IMR-90 (cell line): ENCODE data around the gene ZFR. TPM values are rescaled to one million over a fixed set of nuclear protein-coding genes. Genes with fewer than 3 reads are reported as not detected.

Experiments
- ATAC-seq: fragments of 200-7000 bp; cut with Tn5 transposase; 2 replicates; pipeline ENCODE4 v1.9.1; 2020; ENCODE audit warnings: low read depth, mild to moderate bottlenecking, moderate library complexity
- BruUV-seq: library from RNA; stranded (reverse); fragments of 400-500 nt; replicated peaks from 2 replicates; lab custom pipeline; 2021; lab: Mats Ljungman, UMichigan
- CTCF ChIA-PET: fragments of 300-600 bp; formaldehyde crosslinking; extraction: SDS; loops from one replicate; lab custom pipeline; 2021; ENCODE audit warnings: antibody characterized with exemption; lab: Yijun Ruan, JAX
- POLR2A ChIA-PET: fragments of 300-600 bp; sonication (Branson Sonifier 250); formaldehyde crosslinking; loops from one replicate; lab custom pipeline; 2022; ENCODE audit warnings: antibody characterized with exemption; ENCODE audit not compliant: unreplicated experiment; lab: Charles Lee
- DNase-seq: peaks from one replicate; pipeline ENCODE4 v3.0.0; 2013
- H2AFZ ChIP-seq: replicated peaks from 2 replicates; pipeline ENCODE3; 2013; ENCODE audit warnings: low read length, mild to moderate bottlenecking; ENCODE audit not compliant: poor library complexity
- H2AK5ac ChIP-seq: 2 replicates; pipeline ENCODE4 v1.6.1; 2013; ENCODE audit warnings: low read depth, low read length, inconsistent platforms
- H2AK9ac ChIP-seq: replicated peaks from 2 replicates; pipeline ENCODE3; 2013; ENCODE audit warnings: mild to moderate bottlenecking, low read depth, low read length, moderate library complexity; ENCODE audit not compliant: poor library complexity
- H2BK120ac ChIP-seq: 2 replicates; pipeline ENCODE4 v1.6.1; 2013; ENCODE audit warnings: low read depth, low read length, inconsistent platforms
- H2BK15ac ChIP-seq: 3 replicates; pipeline ENCODE4 v1.6.1; 2013; ENCODE audit warnings: low read depth, low read length, inconsistent platforms
- H2BK20ac ChIP-seq: 2 replicates; pipeline ENCODE4 v1.6.1; 2013; ENCODE audit warnings: low read depth, mild to moderate bottlenecking, inconsistent platforms, low read length, moderate library complexity
- H2BK5ac ChIP-seq: 2 replicates; pipeline ENCODE4 v1.6.1; 2013; ENCODE audit warnings: mild to moderate bottlenecking, low read depth, low read length, inconsistent platforms; ENCODE audit not compliant: poor library complexity, severe bottlenecking
- H3K14ac ChIP-seq: replicated peaks from 2 replicates; pipeline ENCODE4 v1.6.1; 2013; ENCODE audit warnings: low read depth, low read length, inconsistent platforms
- H3K18ac ChIP-seq: 2 replicates; pipeline ENCODE4 v1.6.1; 2013; ENCODE audit warnings: low read depth, low read length, control low read depth
- H3K23ac ChIP-seq: 2 replicates; pipeline ENCODE4 v1.6.1; 2013; ENCODE audit warnings: low read depth, low read length, inconsistent platforms
- H3K27ac ChIP-seq: 2 replicates; pipeline ENCODE4 v1.5.1; 2013; ENCODE audit warnings: mild to moderate bottlenecking, control low read depth, low read length; ENCODE audit not compliant: insufficient read depth
- H3K27me3 ChIP-seq: 2 replicates; pipeline ENCODE4 v1.6.1; 2013; ENCODE audit warnings: low read length; ENCODE audit not compliant: control insufficient read depth, insufficient read depth
- H3K36me3 ChIP-seq: 2 replicates; pipeline ENCODE4 v1.6.1; 2013; ENCODE audit warnings: low read length, mixed read lengths; ENCODE audit not compliant: control insufficient read depth, insufficient read depth
- H3K4ac ChIP-seq: 2 replicates; pipeline ENCODE4 v1.6.1; 2013; ENCODE audit warnings: low read depth, low read length, inconsistent platforms
- H3K4me1 ChIP-seq: 2 replicates; pipeline ENCODE4 v1.6.1; 2013; ENCODE audit warnings: low read length, mixed read lengths; ENCODE audit not compliant: control insufficient read depth, insufficient read depth
- H3K4me2 ChIP-seq: 2 replicates; pipeline ENCODE4 v1.6.1; 2013; ENCODE audit warnings: low read depth, mild to moderate bottlenecking, control low read depth, low read length, moderate library complexity
- H3K4me3 ChIP-seq: 2 replicates; pipeline ENCODE4 v1.5.1; 2013; ENCODE audit warnings: low read depth, mild to moderate bottlenecking, control low read depth, low read length, moderate library complexity; ENCODE audit not compliant: insufficient read depth
- H3K56ac ChIP-seq: 2 replicates; pipeline ENCODE4 v1.6.1; 2013; ENCODE audit warnings: low read length, inconsistent platforms; ENCODE audit not compliant: insufficient read depth; ENCODE audit errors: extremely low read depth
- H3K79me1 ChIP-seq, 2 experiments: 2 replicates each; pipeline ENCODE4 v1.6.1; 2013; ENCODE audit warnings: low read length in 2 of 2, inconsistent platforms in 1 of 2, low read depth in 1 of 2
- H3K9ac ChIP-seq: 2 replicates; pipeline ENCODE4 v1.6.1; 2013; ENCODE audit warnings: low read depth, low read length, control low read depth
- H3K9me1 ChIP-seq: 2 replicates; pipeline ENCODE4 v1.6.1; 2013; ENCODE audit warnings: low read length, inconsistent platforms; ENCODE audit not compliant: insufficient read depth
- H3K9me3 ChIP-seq: 2 replicates; pipeline ENCODE4 v1.6.1; 2013; ENCODE audit warnings: low read length; ENCODE audit not compliant: control insufficient read depth, insufficient read depth
- H4K20me1 ChIP-seq: 2 replicates; pipeline ENCODE4 v1.6.1; 2013; ENCODE audit warnings: low read length, inconsistent platforms; ENCODE audit not compliant: insufficient read depth
- H4K5ac ChIP-seq: 2 replicates; pipeline ENCODE4 v1.6.1; 2013; ENCODE audit warnings: mild to moderate bottlenecking, low read depth, low read length, control low read depth
- H4K8ac ChIP-seq, 2 experiments: 2 replicates each; pipeline ENCODE4 v1.6.1; 2013; ENCODE audit warnings: low read depth in 2 of 2, low read length in 2 of 2, control low read depth in 1 of 2, inconsistent platforms in 1 of 2
- H4K91ac ChIP-seq: 2 replicates; pipeline ENCODE4 v1.6.1; 2013; ENCODE audit warnings: low read depth, low read length, inconsistent platforms; ENCODE audit not compliant: insufficient read depth
- CTCF ChIP-seq: conservative IDR thresholded peaks from 2 replicates; pipeline ENCODE4 v1.5.1; 2012; ENCODE audit warnings: mild to moderate bottlenecking, low read depth, low read length, improper control_type of control experiment
- MAFK ChIP-seq: IDR thresholded peaks from 2 replicates; pipeline ENCODE4 v1.6.1; 2012; ENCODE audit warnings: low read depth, low read length, improper control_type of control experiment
- MAZ ChIP-seq: IDR thresholded peaks from 2 replicates; pipeline ENCODE4 v1.6.1; 2012; ENCODE audit warnings: low read depth, mild to moderate bottlenecking, low read length, improper control_type of control experiment, moderate library complexity, borderline replicate concordance
- NFE2L2 ChIP-seq: fragments of 150-350 bp; IDR thresholded peaks from 2 replicates; pipeline ENCODE4 v1.6.1; 2016; ENCODE audit warnings: low read depth, mild to moderate bottlenecking, low read length
- WGBS, 2 experiments: methylation state at CpG; one replicate each; pipeline versions ENCODE4 v1.1.5 to v1.1.7; 2013; ENCODE audit warnings: missing lambda C conversion rate in 2 of 2; ENCODE audit not compliant: insufficient read length in 1 of 2; ENCODE audit errors: extremely low coverage in 2 of 2; 5-methylcytosine and 5-hydroxymethylcytosine counted together
- dilution Hi-C: fragments of 300-500 bp; cut with HindIII; formaldehyde crosslinking; loops from one replicate; pipeline ENCODE4 v1.14.3; 2018; ENCODE audit warnings: low sequenced_read_pairs; ENCODE audit not compliant: unreplicated experiment
- in situ Hi-C: fragments of 300-500 bp; cut with MboI; formaldehyde crosslinking; loops from 3 replicates; pipeline ENCODE4 v1.14.3; 2019; ENCODE audit warnings: low sequenced_read_pairs, inconsistent platforms, mixed read lengths
- intact Hi-C: fragments of 100-400 bp; cut with micrococcal nuclease; formaldehyde crosslinking; loops from 2 replicates; pipeline ENCODE4 v1.10.0; 2022
- polyA plus RNA-seq, 3 experiments: library from polyadenylated mRNA; depleted of rRNA; stranded (reverse); fragments of >200 nt; gene quantifications; 2 replicates each; pipeline ENCODE4 v1.2.3, GENCODE V29; 2012; ENCODE audit warnings: low replicate concordance in 1 of 3
- total RNA-seq: library from RNA; depleted of rRNA; stranded (reverse); fragments of >200 nt; gene quantifications from 2 replicates; pipeline ENCODE4 v1.2.3, GENCODE V29; 2012

The ZFR gene
- total and polyA plus RNA-seq, 2 of the 4 experiments (the other 2 are of a cell fraction) = 30.4 to 81.4 TPM

- no TSS peak for BruUV-seq
- DNase-seq (no peak), ATAC-seq (no peak)
- TF ChIP-seq MAFK = no peak
- TF ChIP-seq NFE2L2 = no peak
- TF ChIP-seq MAZ = no peak
- no peak for TF ChIP-seq CTCF
- Histone ChIP-seq H3K4me3 (no peak overlapping the region), H4K8ac (no peak overlapping the region), H3K4ac (no peak overlapping the region), H3K27ac (no peak overlapping the region), H3K79me1 (no peaks in the 10 kb centered on the region), H2AK9ac (no peak overlapping the region), H3K9ac (no peak overlapping the region), H3K18ac (no peak overlapping the region), H3K27me3 (peaks cover 6% of the 10 kb centered on the region; the same call in 1 of the 2 replicates), H2BK5ac (no peak overlapping the region), H3K9me3 (no peaks in the 10 kb centered on the region), H2AK5ac (no peak overlapping the region), H4K5ac (no peak overlapping the region), H3K36me3 (no peaks in the 10 kb centered on the region), H3K4me2 (no peak overlapping the region), H3K14ac (no peak overlapping the region), H4K91ac (no peak overlapping the region), H2BK20ac (no peak overlapping the region), H2BK15ac (no peak overlapping the region), H3K9me1 (no peaks in the 10 kb centered on the region), H4K20me1 (no peaks in the 10 kb centered on the region), H2BK120ac (no peak overlapping the region), H3K4me1 (no peaks in the 10 kb centered on the region), H2AFZ (no peak overlapping the region), H3K56ac (no peak overlapping the region), H3K23ac (no peak overlapping the region)
- in situ Hi-C loops (loop anchor here (25.0 kb wide), 1 partner anchor 708 kb away; no protein-coding TSS in a partner anchor), intact Hi-C loops (no loop called here), dilution Hi-C loops (no loop called here)
- 88% methylated on average over 3 of the region's 4 CpGs; no CpG with 5 or more reads in 1 of the 2 experiments for WGBS, 2 experiments
- POLR2A ChIA-PET = no interaction called here
- CTCF ChIA-PET = interaction anchor here (0.7 to 1.2 kb wide), 2 partner anchors 11 to 111 kb away, joined by 3 read pairs; no protein-coding TSS in a partner anchor
Measured at GRCh38 chr5:32479096-32479495, 34.6 kb upstream of the ZFR start.
